GM18870 (cell line): Measurements from ENCODE around the gene NCLN.
"Not testable (repeated sequence)": the region's sequence is repeated elsewhere in the genome, so short reads cannot be mapped to it uniquely, and the experiment has no call there.

Source experiments
- ATAC-seq: cut with Tn5 transposase; IDR thresholded peaks from one replicate; pipeline ENCODE4 v1.9.1; 2021; ENCODE audit warnings: moderate library complexity; ENCODE audit not compliant: unreplicated experiment

The NCLN gene

GRCh38 chr19:3196064-3196932 is 10.6 kb downstream of the NCLN start:
- ATAC-seq, result no peak

GRCh38 chr19:3196933-3197205 is 11.1 kb downstream of the NCLN start:
- ATAC-seq, result no peak

GRCh38 chr19:3198901-3199700 is 13.4 kb downstream of the NCLN start:
- ATAC-seq, result no peak

GRCh38 chr19:3201072-3201700 is 15.5 kb downstream of the NCLN start:
- ATAC-seq, result no peak

DNA sequence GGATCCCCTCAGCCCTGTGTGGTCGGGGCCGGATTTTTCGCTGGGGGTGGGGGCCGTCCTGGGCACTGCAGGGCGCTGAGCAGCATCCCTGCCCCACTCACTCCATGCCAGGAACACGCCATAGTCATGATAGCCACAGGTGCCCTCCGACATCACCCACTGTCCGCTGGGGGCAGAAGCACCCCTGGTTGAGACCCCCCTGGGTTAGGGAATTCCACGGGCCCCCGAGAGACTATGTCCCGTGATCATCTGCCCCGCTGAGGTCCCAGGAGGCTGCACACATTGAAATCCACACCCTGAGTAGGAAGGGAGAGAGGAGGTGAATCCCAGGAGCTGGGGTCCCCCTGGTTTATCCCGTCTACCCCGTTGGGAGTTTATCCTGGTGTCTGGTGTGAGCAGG is 16.2 kb downstream of the NCLN start:
- no peak for ATAC-seq

DNA sequence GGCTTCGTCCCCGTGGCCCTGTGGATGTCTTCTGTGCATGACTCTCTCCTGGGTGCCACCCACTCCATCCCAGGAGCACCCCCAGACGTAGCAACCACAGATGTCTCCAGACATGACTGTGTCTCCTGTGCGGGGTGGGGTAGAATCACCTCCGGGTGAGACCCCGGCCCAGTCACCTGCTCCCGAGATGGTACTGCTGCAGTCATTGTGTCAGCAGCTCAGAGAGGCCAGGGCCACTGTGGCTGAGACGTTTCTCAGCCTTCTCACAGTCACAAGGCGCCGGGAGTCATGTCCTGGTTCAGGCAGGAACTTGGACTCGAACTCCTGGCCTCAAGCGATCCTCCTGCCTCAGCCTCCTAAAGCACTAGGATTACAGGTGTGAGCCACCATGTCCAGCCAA is 16.6 kb downstream of the NCLN start:
- no peak for ATAC-seq

GRCh38 chr19:3202895-3203294 is 17.2 kb downstream of the NCLN start:
- not testable (repeated sequence) for ATAC-seq

DNA sequence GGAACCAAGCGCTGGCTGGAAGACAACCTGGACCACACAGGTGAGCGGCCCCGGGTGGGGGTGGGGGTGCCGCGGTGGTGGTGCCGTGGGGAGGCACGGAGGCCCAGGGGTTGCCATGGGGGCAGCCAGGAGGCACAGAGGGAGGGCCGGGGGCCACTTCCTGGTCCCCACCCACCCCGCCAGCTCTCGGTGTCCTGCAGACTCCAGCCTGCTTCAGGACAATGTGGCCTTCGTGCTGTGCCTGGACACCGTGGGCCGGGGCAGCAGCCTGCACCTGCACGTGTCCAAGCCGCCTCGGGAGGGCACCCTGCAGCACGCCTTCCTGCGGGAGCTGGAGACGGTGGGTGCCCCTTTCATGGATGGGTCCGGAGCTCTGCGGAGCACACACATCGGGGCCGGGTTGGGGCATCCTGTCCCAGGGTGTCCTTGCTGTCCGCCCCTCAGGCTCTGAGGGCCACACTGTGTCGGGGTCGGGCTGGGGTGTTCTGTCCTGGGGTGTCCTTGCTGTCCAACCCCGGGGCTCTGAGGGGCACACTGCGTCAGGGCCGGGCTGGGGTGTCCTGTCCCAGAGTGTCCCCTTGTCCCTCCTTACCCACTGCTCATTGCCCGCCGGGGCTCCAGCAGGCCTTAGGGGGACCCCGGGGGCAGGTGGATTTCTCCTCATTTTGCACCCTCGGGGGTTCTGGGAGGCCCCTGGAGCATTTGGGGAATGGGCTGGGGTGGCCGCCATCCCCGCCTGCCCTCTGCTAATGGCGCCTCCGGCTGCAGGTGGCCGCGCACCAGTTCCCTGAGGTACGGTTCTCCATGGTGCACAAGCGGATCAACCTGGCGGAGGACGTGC is 18.3 kb downstream of the NCLN start:
- no peak for ATAC-seq

GRCh38 chr19:3204646-3205275 is 19.0 kb downstream of the NCLN start:
- no peak for ATAC-seq

- ATAC-seq, result no peak
These were observed 20.7 kb downstream of the NCLN start for GRCh38 chr19:3206216-3206953.

GRCh38 chr19:3207461-3208242 is 21.9 kb downstream of the NCLN start:
- no peak for ATAC-seq

- ATAC-seq, result no peak
These were observed 22.8 kb downstream of the NCLN start for GRCh38 chr19:3208317-3209207.

DNA sequence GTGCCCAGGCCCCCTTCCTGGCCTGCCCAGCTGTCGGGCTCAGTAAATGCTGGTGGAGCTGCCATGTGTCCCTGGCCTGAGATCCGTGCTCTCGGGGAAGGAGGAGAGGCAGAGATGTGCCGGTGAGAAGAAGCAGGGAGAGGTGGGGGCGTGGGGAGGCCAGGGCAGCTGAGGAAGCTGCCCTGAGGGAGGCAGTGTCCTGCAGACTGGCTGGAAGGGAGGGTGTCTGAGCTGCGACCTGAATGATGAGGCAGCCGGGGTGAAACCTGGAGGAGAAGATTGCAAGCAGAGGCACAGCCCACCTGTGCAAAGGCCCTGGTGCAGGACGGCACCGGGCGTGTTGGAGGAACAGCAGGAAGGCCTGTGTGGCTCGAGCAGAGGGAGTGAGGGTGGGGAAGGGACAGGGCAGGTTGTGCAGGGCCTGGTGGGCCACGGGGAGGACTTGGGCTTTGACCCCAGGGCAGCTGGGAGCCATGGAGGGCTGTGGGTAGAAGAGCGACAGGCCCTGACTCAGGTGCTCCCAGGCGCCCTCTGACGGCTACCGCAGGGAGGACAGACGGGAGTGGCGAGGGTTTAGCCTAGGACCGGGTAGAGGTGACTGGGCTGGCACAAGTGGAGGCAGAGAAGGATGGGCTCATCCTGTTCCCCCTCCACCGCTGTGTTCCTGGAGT is 24.8 kb downstream of the NCLN start:
- no peak for ATAC-seq

- no peak for ATAC-seq
These were observed 25.5 kb downstream of the NCLN start for GRCh38 chr19:3211191-3211590.

GRCh38 chr19:3213159-3213558 is 27.4 kb downstream of the NCLN start:
- ATAC-seq, result no peak

- no peak for ATAC-seq
These were observed 31.1 kb downstream of the NCLN start for GRCh38 chr19:3216874-3217273.

DNA sequence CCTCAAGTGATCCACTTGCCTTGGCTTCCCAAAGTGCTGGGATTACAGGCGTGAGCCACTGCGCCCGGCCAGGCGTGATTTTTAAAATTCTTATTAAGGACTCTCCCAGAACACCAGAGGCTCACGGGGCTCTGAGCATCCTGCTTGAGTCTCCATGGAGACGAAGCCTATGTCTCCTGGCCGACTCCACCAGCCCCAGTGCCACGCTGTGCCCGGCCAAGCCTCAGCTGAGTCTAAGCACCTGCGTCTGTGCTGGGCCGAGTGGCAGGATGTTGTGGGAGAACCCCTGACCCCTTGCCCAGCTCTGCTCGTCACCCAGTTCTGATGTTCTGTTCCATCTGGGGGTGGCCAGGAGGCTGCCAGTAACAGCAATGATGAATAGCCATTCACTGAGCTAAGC is 34.8 kb downstream of the NCLN start:
- no peak for ATAC-seq

GRCh38 chr19:3221576-3221975 is 35.8 kb downstream of the NCLN start:
- ATAC-seq, result not testable (repeated sequence)
